Naive thymus-derived CD4-positive, alpha-beta T cell (primary cell): Measurements from ENCODE around the gene RWDD1. TPM values are rescaled to one million over a fixed set of nuclear protein-coding genes. Genes with fewer than 3 reads are reported as not detected.
"Not testable (repeated sequence)": the region's sequence is repeated elsewhere in the genome, so short reads cannot be mapped to it uniquely, and the experiment has no call there.

Experiments used
- ATAC-seq: fragments of 150-1000 bp; cut with Tn5 transposase; 2 replicates; pipeline ENCODE4 v1.10.0; 2021; ENCODE audit warnings: mild to moderate bottlenecking, moderate library complexity
- CTCF ChIA-PET: fragments of 350-600 bp; sonication (Branson Sonifier 250); formaldehyde crosslinking; loops from one replicate; lab custom pipeline; 2021; ENCODE audit warnings: antibody characterized with exemption; lab: Charles Lee
- POLR2A ChIA-PET: fragments of 350-600 bp; sonication (Branson Sonifier 250); formaldehyde crosslinking; loops from one replicate; lab custom pipeline; 2021; ENCODE audit warnings: antibody characterized with exemption, inconsistent platforms; lab: Charles Lee
- DNase-seq, 9 donors: peaks; one replicate each; pipeline versions ENCODE4 v3.0.0 to v3.0.0-alpha.2; 2020 to 2022; ENCODE audit warnings: mixed read lengths in 1 of 9
- H3K27ac ChIP-seq: one replicate; pipeline ENCODE4 v1.7.0; 2013; ENCODE audit warnings: mild to moderate bottlenecking, low read depth, low read length, moderate library complexity
- H3K27me3 ChIP-seq, 2 donors: one replicate each; pipeline ENCODE4 v1.7.0; 2013; ENCODE audit warnings: low read length in 2 of 2, mild to moderate bottlenecking in 2 of 2, moderate library complexity in 2 of 2; ENCODE audit not compliant: control insufficient read depth in 2 of 2, insufficient read depth in 2 of 2
- H3K36me3 ChIP-seq, 3 experiments: 1 replicate in 2 of 3; 2 replicates in 1 of 3; pipeline ENCODE4 v1.7.0; 2013; ENCODE audit warnings: low read length in 3 of 3, mild to moderate bottlenecking in 3 of 3, moderate library complexity in 1 of 3; ENCODE audit not compliant: insufficient read depth in 3 of 3, control insufficient read depth in 2 of 3
- H3K4me1 ChIP-seq, 2 donors: one replicate each; pipeline ENCODE4 v1.7.0; 2013; ENCODE audit warnings: low read length in 2 of 2, mild to moderate bottlenecking in 2 of 2, moderate library complexity in 1 of 2; ENCODE audit not compliant: control insufficient read depth in 2 of 2, insufficient read depth in 2 of 2
- H3K4me3 ChIP-seq: 2 replicates; pipeline ENCODE4 v1.7.0; 2013; ENCODE audit warnings: mild to moderate bottlenecking, low read length
- H3K9me3 ChIP-seq, 3 experiments: 1 replicate in 2 of 3; 2 replicates in 1 of 3; pipeline ENCODE4 v1.7.0; 2013; ENCODE audit warnings: low read length in 3 of 3; ENCODE audit not compliant: control insufficient read depth in 2 of 3
- H3K27ac Mint-ChIP-seq, 9 donors: one replicate each; pipeline ENCODE4 v1.8.0; 2020 to 2022; ENCODE audit warnings: mixed read lengths in 9 of 9, mild to moderate bottlenecking in 8 of 9, moderate library complexity in 5 of 9, inconsistent platforms in 2 of 9
- H3K27me3 Mint-ChIP-seq, 5 donors: one replicate each; pipeline ENCODE4 v1.8.0; 2021 to 2022; ENCODE audit warnings: mixed read lengths in 5 of 5, mild to moderate bottlenecking in 1 of 5
- H3K36me3 Mint-ChIP-seq, 5 donors: one replicate each; pipeline ENCODE4 v1.8.0; 2020 to 2022; ENCODE audit warnings: mixed read lengths in 5 of 5, mild to moderate bottlenecking in 3 of 5, inconsistent platforms in 1 of 5
- H3K4me1 Mint-ChIP-seq, 7 donors: one replicate each; pipeline ENCODE4 v1.8.0; 2020 to 2022; ENCODE audit warnings: mixed read lengths in 7 of 7, mild to moderate bottlenecking in 3 of 7, inconsistent platforms in 1 of 7
- H3K4me3 Mint-ChIP-seq, 10 donors: one replicate each; pipeline ENCODE4 v1.8.0; 2020 to 2022; ENCODE audit warnings: mild to moderate bottlenecking in 10 of 10, mixed read lengths in 10 of 10, moderate library complexity in 6 of 10, inconsistent platforms in 2 of 10
- H3K9me3 Mint-ChIP-seq, 11 donors: one replicate each; pipeline ENCODE4 v1.8.0; 2020 to 2022; ENCODE audit warnings: mixed read lengths in 11 of 11, mild to moderate bottlenecking in 4 of 11, inconsistent platforms in 1 of 11, moderate library complexity in 1 of 11
- intact Hi-C, 2 donors: fragments of 100-400 bp; cut with micrococcal nuclease; formaldehyde crosslinking; loops; one replicate each; pipeline ENCODE4 v1.15.1; 2023
- polyA plus RNA-seq, 2 donors: library from polyadenylated mRNA; unstranded; fragments of 300-500 nt; fragmentation: Illumina TruSeq; gene quantifications; one replicate each; pipeline ENCODE4 v1.2.3, GENCODE V29; 2021
- total RNA-seq, 6 experiments: library from RNA in 5 of 6; stranded (reverse) in 5 of 6; gene quantifications; 1 replicate in 5 of 6; 2 replicates in 1 of 6; pipeline ENCODE4 v1.2.3 and lab custom pipeline; 2021 to 2026

RWDD1 gene
- total and polyA plus RNA-seq, 7 experiments from 2014 or later, result 33.2 to 68.5 (median 36.7) TPM

DNA sequence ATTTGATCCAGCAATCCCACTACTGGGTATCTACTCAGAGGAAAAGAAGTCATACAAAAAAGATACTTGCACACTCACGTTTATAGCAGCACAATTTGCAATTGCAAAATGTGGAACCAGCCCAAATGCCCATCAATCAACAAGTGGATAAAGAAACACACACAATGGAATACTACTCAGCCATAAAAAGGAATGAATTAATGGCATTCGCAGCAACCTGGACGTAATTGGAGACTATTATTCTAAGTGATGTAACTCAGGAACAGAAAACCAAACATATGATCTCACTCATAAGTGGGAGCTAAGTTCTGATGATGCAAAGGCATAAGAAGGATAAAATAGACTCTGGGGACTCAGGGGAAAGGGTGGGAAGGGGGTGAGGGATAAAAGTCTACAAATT lies 33.6 kb downstream of the RWDD1 start:
- ATAC-seq, H3K4me1 Mint-ChIP-seq, H3K4me1 ChIP-seq, POLR2A ChIA-PET, H3K4me3 Mint-ChIP-seq, H3K4me3 ChIP-seq, CTCF ChIA-PET, H3K9me3 ChIP-seq, DNase-seq, H3K36me3 ChIP-seq, intact Hi-C loops, H3K27me3 Mint-ChIP-seq, H3K27ac Mint-ChIP-seq, H3K27ac ChIP-seq, H3K27me3 ChIP-seq: not testable (repeated sequence)
- Mint-ChIP-seq H3K9me3 (peaks cover 2 to 26% (median 16%) of the 10 kb centered on the region in 11 donors), H3K36me3 (peaks cover 7 to 70% (median 55%) of the 10 kb centered on the region in 5 donors)

DNA sequence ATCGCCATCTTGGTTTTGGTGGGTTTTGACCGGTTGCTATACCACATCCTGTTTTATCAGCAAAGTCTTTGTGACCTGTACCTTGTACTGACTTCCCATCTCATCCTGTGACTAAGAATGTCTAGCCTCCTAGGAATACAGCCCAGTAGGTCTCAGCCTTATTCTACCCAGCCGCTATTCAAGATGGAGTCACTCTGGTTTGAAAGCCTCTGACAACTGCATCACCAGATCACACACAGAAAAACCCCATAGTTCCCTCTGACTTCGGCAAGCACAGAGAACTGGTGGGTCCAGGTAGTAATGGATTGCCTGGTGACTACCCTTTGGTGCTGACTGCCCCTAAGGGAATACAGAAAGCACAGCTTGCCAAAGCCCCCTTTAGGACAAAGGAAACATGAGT lies 34.6 kb downstream of the RWDD1 start:
- DNase-seq, result no peak

DNA sequence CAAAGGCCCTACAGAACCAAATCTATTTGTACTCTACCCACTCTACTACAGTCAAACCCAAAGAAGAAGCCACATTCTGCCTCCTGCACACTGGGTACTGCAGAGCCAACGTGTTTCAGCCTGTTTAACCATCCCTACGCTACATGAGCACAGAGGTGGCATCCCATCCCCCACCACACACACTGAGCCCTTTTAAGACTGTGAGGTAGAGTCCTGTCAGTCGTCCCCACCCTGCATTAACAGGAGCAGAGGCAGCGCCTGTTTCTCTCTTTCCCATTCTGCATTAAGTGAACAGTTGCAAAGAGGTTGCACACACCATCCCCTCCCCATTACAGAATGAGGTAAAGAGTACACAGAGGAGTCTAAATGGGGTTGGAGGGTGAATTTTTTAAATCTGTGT lies 39.8 kb downstream of the RWDD1 start:
- CTCF ChIA-PET, result no interaction called here
- Mint-ChIP-seq H3K27ac (no peak overlapping the region), H3K36me3 (peaks cover 0 to 15% (median 10%) of the 10 kb centered on the region in 5 donors), H3K9me3 (peaks cover 0 to 5% (median 0%) of the 10 kb centered on the region in 11 donors), H3K4me1 (peaks cover 0 to 8% (median 4%) of the 10 kb centered on the region in 7 donors), H3K27me3 (peaks cover 0 to 32% (median 11%) of the 10 kb centered on the region in 5 donors), H3K4me3 (no peak overlapping the region)
- intact Hi-C loops, result no loop called here
- no peak overlapping the region for H3K27ac ChIP-seq
- H3K9me3 ChIP-seq, result no peaks in the 10 kb centered on the region
- H3K4me3 ChIP-seq, result no peak overlapping the region
- no peaks in the 10 kb centered on the region for H3K36me3 ChIP-seq
- H3K27me3 ChIP-seq, result no peaks in the 10 kb centered on the region
- no peak for DNase-seq
- H3K4me1 ChIP-seq, result no peaks in the 10 kb centered on the region
- POLR2A ChIA-PET, result no interaction called here
- ATAC-seq, result no peak

More for the DNA sequence above, 34.6 kb downstream of the RWDD1 start:
- Histone ChIP-seq H3K27me3 (no peaks in the 10 kb centered on the region), H3K36me3 (peaks cover 0 to 8% (median 0%) of the 10 kb centered on the region in 3 experiments), H3K4me1 (no peaks in the 10 kb centered on the region), H3K27ac (no peak overlapping the region), H3K9me3 (peaks cover 0 to 3% (median 0%) of the 10 kb centered on the region in 3 experiments), H3K4me3 (no peak overlapping the region)
- Mint-ChIP-seq H3K4me1 (no peaks in the 10 kb centered on the region), H3K36me3 (peaks cover 7 to 63% (median 47%) of the 10 kb centered on the region in 5 donors), H3K27me3 (peaks cover 0 to 10% (median 2%) of the 10 kb centered on the region in 5 donors), H3K9me3 (peaks cover 0 to 26% (median 16%) of the 10 kb centered on the region in 11 donors), H3K27ac (no peak overlapping the region), H3K4me3 (no peak overlapping the region)
- no peak for ATAC-seq
- POLR2A ChIA-PET, result no interaction called here
- intact Hi-C loops, result no loop called here
- CTCF ChIA-PET, result no interaction called here

DNA sequence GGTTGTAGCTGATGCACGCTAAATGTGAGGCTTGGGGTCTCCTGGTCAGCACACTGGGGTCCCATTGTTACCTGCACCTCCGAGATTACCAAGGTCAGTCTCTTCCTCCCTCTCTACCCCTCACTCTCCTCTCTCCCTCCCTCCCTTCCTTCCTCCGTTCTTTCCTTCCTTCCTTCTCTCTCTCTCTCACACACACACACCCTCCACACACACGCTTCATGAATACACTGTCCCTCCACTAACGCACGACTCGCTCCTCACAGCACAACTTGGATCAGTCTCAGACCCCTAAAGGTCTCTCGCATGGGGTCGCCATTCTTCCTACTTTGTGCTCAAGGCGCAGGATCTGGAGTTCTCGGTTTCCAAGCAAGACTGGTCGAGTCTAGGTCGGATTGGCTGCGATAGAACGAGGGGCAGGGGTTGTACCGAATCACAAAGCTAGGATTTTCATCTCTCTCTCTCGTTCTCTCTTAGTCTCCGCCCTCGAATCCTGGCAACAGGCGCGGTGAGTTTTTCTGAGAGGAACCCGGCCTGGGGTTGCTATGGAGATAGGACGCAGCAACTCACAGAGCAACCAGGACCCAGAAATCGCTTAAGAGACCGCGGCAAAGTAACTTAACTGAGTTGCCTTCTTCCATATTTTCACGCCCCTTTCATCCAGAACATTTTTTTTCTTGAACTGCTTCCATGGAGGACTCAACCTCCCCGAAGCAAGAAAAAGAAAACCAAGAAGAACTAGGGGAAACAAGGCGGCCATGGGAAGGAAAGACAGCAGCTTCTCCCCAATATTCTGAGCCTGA lies 44.8 kb downstream of the RWDD1 start, which contains the start of gene RSPH4A:
Gene RSPH4A (plus strand): TSS at position 543 of the 800 bp plus-strand sequence. CDS start 145 bp downstream, at position 688.
- no peaks in the 10 kb centered on the region for H3K36me3 Mint-ChIP-seq
- POLR2A ChIA-PET, result interaction anchor here (1.4 to 1.9 kb wide), 2 partner anchors 44 to 46 kb away, joined by 4 read pairs; no protein-coding TSS in a partner anchor
- H3K4me3 ChIP-seq, result peak within 1 kb of the TSS; percentile 78
- peak within 1 kb of the TSS in 8 of 9 donors; percentile 4 to 78 (median 38) for H3K27ac Mint-ChIP-seq
- no peaks in the 10 kb centered on the region for H3K9me3 ChIP-seq
- peaks cover 5 to 6% of the 10 kb centered on the region in 2 donors for H3K4me1 ChIP-seq
- intact Hi-C loops, result loop anchor here (1.0 to 5.0 kb wide), 5 partner anchors 15 to 986 kb away; partner anchors contain the start of genes RWDD1 (in 2 of the 2), GOPC (in 1 of the 2) and KPNA5 (in 1 of the 2)
- H3K27me3 Mint-ChIP-seq, result peaks cover 0 to 54% (median 14%) of the 10 kb centered on the region in 5 donors
- ATAC-seq (peak; percentile 95), DNase-seq (peak; percentile 17 to 76 (median 61))
- peak within 1 kb of the TSS; percentile 81 to 94 (median 86) for H3K4me3 Mint-ChIP-seq
- H3K27me3 ChIP-seq, result no peaks in the 10 kb centered on the region
- peaks cover 6 to 22% (median 16%) of the 10 kb centered on the region in 7 donors for H3K4me1 Mint-ChIP-seq
- no peaks in the 10 kb centered on the region for H3K9me3 Mint-ChIP-seq
- peak within 1 kb of the TSS; percentile 28 for H3K27ac ChIP-seq
- no peaks in the 10 kb centered on the region for H3K36me3 ChIP-seq
- CTCF ChIA-PET, result no interaction called here

DNA sequence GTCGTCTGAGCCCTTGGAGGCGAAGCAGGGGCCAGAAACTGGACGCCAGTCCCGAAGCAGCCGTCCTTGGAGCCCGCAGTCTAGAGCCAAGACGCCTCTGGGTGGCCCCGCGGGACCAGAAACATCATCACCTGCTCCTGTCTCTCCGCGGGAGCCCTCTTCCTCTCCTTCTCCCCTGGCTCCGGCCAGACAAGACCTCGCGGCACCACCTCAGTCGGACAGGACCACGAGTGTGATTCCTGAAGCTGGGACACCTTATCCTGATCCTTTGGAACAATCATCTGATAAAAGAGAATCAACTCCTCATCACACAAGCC lies 45.4 kb downstream of the RWDD1 start:
- Histone ChIP-seq H3K27me3 (no peaks in the 10 kb centered on the region), H3K27ac (peak overlapping the region; percentile 28), H3K4me3 (peak overlapping the region; percentile 78), H3K9me3 (no peaks in the 10 kb centered on the region), H3K4me1 (peaks cover 5 to 6% of the 10 kb centered on the region in 2 donors), H3K36me3 (no peaks in the 10 kb centered on the region)
- peak overlapping the region in 5 of 9 donors; percentile 10 to 78 (median 56) for H3K27ac Mint-ChIP-seq
- intact Hi-C loops, result loop anchor here (1.0 to 5.0 kb wide), 5 partner anchors 16 to 986 kb away; partner anchors contain the start of genes RWDD1 (in 2 of the 2), GOPC (in 1 of the 2) and KPNA5 (in 1 of the 2)
- no peaks in the 10 kb centered on the region for H3K9me3 Mint-ChIP-seq
- peaks cover 6 to 22% (median 16%) of the 10 kb centered on the region in 7 donors for H3K4me1 Mint-ChIP-seq
- peaks cover 0 to 52% (median 12%) of the 10 kb centered on the region in 5 donors for H3K27me3 Mint-ChIP-seq
- POLR2A ChIA-PET, result interaction anchor here (0.6 to 1.9 kb wide), 4 partner anchors 45 to 120 kb away, joined by 3 to 4 read pairs (median 4); no protein-coding TSS in a partner anchor
- CTCF ChIA-PET, result no interaction called here
- no peaks in the 10 kb centered on the region for H3K36me3 Mint-ChIP-seq
- peak in 7 of 9 donors; percentile 1 to 19 (median 6) for DNase-seq
- ATAC-seq, result peak; percentile 48
- H3K4me3 Mint-ChIP-seq, result peak overlapping the region; percentile 81 to 94 (median 86)

DNA sequence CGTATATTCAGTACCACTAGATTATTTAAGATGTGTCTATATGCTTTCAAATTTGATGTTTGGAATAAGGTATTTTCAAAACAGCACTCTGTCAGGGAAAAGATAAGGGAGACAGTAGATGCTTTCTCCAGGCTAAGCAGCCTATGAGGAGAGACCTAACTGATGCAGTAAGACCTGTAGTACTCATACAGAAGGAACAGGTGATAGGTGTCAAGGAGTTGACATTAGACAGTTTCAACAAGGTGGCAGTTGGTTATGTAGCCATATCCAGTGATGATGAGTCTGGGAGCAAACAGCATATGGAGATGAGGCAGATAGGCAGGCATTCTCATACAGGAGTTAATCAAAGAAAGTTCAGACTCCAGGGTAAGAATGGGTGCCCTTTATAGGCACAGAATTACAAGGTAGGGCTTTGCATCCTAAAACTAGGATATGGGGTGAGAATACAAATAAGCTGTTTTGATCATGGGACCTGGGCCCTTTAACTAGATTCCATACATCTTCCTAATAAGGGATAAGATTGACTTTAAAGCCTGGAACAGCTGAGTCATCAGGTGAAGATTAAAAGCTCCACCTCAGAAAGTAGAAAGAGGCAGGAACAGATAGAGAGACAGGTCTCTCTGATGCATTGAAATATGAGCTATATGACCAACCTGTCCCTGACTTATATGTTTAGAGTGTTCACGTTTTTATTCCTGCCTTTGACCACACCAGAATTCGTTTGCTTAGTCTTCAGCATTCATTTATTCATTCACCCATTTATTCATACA lies 52.9 kb downstream of the RWDD1 start:
- H3K27me3 ChIP-seq, result no peaks in the 10 kb centered on the region
- peaks cover 0 to 2% (median 0%) of the 10 kb centered on the region in 7 donors for H3K4me1 Mint-ChIP-seq
- no peak overlapping the region for H3K4me3 ChIP-seq
- H3K4me1 ChIP-seq, result no peaks in the 10 kb centered on the region
- no peak overlapping the region for H3K4me3 Mint-ChIP-seq
- H3K36me3 ChIP-seq, result no peaks in the 10 kb centered on the region
- intact Hi-C loops, result no loop called here
- no peaks in the 10 kb centered on the region for H3K9me3 ChIP-seq
- H3K9me3 Mint-ChIP-seq, result peaks cover 0 to 3% (median 0%) of the 10 kb centered on the region in 11 donors
- ATAC-seq, result no peak
- no peak overlapping the region for H3K27ac ChIP-seq
- DNase-seq, result no peak
- peaks cover 0 to 4% (median 0%) of the 10 kb centered on the region in 5 donors for H3K27me3 Mint-ChIP-seq
- H3K27ac Mint-ChIP-seq, result no peak overlapping the region
- peaks cover 0 to 2% (median 0%) of the 10 kb centered on the region in 5 donors for H3K36me3 Mint-ChIP-seq
- ChIA-PET POLR2A (no interaction called here), CTCF (no interaction called here)
